Measurements from ENCODE around the gene PER1.

Gene PER1

DNA sequence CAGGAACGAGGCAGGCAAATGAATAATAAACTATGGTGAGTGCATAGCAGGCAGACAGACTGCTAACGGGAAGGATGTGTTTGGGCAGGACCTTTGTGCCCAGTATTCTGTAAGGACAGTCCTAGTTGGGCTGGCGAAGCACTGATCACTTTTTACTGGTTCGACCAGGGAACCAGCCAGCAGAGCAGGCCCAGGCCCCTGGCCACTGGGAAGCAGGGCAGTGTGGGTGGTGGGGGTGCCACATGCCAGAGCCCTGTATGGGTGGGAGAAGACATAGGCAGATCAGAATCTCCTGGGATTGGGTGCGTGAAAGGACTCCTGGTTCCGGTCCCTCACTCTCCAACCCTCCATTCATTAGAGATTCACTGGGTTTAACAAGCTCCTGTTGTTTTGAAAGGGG is 14.5 kb upstream of the PER1 start:
- no peak for DNase-seq (ENCODE audit: low read depth)

DNA sequence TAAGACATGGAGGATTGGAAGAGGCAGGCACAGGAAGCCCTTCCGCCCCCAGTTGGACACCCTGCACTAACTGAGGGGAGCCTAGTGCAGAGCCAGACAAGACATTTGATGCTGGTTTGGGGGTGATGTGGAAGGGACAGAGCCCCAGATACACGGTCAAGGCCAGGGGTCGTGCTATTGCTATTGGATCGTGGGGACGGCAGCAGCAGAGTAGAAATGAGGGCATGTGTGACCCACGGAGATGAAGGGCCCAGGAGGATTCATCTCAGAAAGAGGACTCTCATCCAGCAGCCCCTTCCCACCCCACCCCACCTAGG is 12.6 kb upstream of the PER1 start:
- DNase-seq (ENCODE audit: low read depth) = no peak

DNA sequence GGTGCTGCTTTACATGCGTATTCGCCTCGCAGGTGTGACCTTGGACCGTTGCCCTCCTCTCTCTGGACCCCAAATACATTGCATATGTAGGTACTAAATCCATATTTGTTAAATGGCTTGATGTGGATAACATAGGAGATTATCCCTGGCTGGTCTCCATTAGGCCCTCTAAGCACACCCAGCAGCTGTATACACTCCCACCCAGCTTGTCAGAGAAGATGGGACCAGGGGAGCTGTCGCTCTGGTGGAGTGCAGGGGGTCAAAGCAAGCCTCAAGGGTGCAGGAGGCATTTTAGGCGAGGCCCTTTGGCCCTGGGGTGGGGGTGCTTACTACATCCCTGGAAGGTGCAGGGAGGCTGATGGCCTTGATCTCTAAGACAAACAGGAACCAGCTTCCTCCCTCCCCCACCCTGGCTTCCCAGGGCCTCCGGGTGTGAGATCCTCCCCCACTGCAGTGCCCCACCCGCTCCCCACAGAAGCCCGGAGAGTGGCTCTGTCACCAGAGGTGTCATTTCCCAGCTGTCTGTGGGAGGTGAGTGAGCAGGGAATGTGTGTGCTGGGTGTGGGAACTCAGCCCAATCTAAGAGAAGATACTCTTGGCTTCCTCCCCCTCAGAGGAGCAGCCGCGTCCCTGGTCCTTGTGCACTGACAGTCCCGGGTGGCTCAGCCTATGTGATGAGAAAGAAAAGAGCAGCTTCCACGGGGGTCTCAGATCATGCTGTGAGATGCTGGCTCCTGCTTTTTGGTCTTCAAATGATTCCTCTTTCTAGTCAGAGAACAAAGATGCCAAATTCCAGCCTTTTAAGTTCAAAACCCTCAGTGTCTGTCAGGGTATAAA is 12.0 kb upstream of the PER1 start:
- peak; percentile 52 for DNase-seq (ENCODE audit: low read depth)

DNA sequence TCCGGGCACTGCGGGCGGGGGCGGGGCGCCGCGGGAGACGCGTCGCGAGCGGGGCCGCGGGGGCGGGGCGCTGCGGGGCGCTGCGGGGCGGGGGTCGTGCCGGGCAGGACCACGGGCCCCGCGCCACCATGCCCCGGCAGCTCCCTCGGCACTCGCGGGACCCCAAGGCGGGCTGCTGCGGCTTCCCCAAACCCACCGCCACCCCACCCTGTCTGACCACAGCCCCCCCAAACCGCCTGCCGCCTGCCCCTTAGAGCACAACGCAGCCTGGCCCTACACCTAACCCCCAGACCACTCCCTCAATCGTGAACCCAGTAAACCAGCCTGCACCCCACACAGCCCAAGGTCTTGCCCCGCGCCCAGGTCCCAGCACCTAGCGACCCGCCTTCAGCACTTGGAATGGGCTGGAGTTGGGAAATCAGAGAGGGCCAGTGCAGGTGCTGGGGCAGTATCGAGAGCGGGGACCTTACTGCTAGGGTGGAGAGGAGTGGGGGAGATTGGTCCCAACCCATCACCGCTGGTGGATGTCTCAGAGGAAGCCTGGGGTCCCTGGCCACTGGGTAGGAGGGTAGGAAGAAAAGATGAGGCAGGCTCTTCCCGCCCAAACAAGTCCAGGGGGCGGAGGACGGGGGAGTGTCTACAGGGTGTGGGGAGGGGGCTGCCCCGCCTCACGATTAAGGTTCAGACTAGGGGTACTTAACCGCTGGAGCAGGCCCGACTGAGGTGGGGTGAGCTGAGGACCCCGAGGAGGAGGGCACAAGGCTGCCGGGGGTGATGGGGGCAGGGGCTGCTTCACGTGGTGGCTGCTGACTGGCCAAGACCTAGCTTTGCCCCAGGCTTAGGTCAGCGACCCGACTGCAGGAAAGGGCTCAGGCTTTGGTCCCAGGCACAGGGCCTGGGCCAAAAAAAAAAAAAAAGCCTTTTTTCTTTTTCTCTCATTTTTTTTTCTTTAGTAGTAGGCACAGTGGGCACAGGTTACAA is 11.1 kb upstream of the PER1 start:
- DNase-seq (ENCODE audit: low read depth) = no peak

DNA sequence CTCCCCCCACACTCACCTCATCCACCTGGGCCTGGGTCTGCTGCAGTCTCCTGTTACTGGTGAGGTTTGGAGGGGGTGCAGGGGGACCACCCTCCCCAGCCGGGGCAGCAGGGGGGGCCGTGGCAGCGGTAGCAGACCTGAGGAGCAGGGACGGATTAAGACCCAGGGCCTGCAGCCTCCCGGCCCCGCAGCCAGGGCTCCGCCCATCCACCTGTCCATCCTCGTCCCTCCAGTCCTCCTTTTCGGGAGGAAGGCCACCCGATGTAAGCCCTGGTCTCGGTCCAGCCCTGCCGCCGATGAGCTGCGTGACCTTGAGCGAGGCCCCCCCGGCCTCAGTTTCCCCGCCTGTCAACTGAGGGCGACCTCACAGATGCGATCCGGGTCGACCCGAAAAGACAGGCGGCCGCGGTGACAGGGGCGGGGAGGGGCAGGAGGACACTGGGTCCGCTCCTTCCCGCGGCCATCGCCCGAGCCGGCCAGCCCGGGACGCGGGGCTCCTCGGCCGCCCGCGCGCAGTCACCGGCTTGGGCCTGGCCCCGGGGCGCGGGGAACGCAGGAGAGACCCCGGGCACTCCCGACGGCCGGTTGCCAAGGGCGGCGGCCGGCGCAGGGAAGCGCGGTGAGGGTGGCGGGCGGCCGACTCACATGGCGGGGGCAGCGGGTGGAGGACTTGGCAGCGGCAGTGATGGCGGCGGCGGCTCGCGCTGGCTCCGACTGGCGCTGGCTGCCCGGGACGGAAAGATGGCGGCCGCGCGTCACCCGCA is 10.2 kb upstream of the PER1 start, which contains the start of gene VAMP2:
TSS of gene VAMP2 (minus strand) at position 716 of the 764 bp plus-strand sequence. CDS start at position 647, 69 bp downstream.
- DNase-seq (ENCODE audit: low read depth) = peak; percentile 75

DNA sequence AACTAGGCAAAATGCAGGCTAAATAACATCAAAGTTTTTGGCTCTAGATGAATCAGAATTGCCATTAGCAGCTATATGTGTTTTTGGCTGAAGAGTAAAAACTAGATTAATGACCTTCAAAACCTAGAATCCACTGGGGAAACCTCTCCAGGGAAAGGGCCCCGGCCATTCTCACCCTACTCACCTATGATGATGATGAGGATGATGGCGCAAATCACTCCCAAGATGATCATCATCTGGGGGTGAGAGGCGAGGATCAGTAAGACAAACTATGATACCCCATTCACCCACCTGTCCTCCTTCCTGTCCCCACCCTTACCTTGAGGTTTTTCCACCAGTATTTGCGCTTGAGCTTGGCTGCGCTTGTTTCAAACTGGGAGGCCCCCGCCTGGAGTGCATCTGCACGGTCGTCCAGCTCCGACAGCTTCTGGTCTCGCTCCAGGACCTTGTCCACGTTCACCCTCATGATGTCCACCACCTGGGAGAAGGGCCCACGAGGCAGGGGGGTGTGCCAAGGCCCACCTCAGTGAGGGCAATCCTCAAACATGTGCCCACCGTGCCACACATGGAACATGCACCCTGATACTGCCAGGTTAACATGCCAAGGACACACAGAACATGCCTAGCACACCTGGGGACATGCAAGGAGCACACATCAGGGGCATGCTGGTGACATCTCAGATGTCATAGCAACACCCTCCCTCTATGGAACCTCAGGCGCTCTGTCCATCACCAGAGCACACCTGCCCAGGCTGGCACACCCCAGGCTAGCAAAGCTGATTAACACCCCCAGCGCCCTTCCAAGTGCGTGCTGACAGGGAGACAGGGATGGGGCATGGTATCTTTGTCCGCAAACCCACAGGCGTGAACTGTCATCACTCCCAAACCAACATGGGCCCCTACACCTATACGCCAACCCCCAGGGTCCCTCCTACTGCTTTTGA is 9.4 kb upstream of the PER1 start:
- no peak for DNase-seq (ENCODE audit: low read depth)

DNA sequence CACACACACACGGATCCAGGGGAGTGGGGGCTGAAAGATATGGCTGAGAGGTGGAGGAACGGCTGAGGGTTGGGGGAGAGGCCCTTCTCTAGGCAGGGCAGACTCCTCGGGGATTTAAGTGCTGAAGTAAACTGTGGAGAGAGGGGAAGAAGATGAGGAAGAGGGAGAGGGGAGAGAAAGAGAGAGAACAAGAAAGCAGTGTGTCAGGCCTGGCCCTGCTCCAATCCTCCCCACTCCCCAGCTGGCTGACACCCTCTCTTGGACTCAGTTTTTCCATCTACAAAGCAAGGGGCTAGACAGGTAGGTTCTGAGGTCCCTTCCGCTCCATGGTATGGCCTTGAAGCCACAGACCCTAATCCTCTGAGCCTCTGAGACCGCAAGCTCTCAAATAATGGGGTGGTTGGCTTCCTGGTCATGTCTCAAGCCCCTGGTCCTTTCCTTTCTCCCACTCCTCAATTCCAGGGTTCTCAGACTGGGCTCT is 8.6 kb upstream of the PER1 start:
- no peak for DNase-seq (ENCODE audit: low read depth)

DNA sequence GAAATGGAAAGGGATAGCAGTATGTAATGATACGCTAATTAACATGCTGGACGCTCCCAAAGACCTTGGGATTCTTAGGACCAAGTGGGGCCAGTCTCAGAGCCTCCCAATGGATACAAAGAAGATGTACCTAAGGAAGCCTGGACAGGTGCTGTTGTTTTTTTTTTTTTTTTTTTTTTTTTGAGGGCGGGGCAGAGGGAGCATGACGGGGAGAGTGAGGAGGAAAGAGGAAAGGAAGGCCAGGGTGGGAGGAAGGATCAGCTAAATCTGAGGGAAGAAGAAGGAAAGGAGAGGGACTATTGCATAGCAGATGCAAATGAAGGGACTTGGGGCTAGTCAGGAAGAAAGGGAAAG is 8.0 kb upstream of the PER1 start:
- DNase-seq (ENCODE audit: low read depth) = no peak

DNA sequence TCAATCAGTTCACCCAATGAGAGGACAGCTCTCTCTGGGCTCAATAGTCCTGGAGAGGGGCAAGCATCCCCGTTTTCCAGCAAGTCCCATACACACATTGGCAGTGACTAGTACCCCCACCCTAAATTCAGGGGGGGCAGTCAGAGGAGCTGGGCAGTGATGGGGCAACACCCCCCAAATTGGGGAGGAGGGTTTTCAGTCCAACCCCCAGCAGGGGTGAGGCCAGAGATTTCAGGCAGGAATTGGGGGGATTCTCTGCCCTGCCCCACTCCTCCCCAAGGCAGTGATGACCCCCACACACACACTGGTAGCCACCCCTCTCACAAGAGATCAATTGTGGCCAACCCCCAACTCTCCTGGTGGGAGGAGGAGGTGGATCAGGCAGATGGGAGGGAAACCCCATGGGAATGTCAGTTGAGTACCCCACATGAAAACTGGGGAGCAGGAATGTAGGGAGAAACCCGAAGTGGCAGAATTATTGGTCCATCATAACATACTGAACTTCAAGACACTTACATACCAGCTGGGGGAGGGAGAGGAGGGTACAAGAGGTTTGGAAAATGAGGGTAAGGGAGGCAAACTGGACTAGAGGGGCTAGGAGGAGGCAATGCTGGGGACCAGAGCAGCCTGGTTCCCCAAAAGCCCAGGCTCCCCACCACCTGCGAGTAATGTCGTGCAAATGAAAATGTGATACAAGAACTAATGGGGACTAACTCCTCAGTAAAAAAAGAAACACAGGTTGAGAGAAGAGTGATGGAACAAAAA is 7.4 kb upstream of the PER1 start:
- DNase-seq (ENCODE audit: low read depth) = no peak

DNA sequence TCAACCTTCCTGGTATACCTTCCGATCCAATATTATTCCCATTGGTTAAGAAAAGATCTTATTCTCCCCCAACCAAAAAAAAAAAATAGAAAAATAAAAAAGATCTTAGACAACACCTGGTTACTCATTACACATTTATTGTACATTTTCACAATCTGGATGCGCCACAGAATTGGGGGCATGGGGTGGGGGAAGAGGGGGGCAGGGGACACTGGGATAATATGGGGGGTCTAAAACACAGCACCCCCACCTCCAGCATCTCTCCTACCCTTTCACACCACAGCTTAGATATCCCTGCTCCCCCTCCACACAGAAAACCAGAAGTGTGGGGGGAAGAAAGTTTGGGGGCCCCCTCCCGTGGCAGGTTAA is 6.8 kb upstream of the PER1 start:
- DNase-seq (ENCODE audit: low read depth) = no peak

DNA sequence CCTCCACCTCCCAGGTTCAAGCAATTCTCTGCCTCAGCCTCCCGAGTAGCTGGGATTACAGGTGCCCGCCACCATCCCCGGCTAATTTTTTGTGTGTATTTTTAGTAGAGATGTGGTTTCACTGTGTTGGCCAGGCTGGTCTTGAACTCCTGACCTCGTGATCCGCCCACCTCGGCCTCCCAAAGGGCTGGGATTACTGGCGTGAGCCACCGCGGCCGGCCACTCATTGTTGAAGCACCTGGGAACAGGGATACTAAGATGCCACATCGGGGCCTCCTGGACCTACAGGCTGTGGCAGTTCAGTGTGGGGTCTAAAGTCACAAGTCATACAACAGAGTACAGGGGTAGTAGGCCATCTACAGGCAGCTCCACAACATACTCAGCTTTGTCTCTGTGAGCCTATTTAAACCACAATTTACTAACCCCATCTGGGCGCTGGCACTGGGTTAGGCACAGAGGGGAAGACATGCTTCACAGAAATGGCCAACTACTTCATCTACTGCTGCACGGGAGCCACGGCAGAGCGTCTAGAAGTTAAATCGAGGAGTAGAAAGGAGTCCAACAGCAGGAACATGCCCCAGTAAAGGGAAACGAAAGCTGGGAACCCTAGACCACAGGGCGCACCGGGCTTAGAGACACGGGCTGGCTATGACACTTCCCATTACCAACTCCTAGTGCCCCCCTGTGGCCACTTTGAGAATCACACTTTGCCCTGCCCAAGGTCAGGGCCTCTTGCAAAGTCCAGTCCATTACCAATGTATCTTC is 6.2 kb upstream of the PER1 start:
- peak; percentile 79 for DNase-seq (ENCODE audit: low read depth)

DNA sequence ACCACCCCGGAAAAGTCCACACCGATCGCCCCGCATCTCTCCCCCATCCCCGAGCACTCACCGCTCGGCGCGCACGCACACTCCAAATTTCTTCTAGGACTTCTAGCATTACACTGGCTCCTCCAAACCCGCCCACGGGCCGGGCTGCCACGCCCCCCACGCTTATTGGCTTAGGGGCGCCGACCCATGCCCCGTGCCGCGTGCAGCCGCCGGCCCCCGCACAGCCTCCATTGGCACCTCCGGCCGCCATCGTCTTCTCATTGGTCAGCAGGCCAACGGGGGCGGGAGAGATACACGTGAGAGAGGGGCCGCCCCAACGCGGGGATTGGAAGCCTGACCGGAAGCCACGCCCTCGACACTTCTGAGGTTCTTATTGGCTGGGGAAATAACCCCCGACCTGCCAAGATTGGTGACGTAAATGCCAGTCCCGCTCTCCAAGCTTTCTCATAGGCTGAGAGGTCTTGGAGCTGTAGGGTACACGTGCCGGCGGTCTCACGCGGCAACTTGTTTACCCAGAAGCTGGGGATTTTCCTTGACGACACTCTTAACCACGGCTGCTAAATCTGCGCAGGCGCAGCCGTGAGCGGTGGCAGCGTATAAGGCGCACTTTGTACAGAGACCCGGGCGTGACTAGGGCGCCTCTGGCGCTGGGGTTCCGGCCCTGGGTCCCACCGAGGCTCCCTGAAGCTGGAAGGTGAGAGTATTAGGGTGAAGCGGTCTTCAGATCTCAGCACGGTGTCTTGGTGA is 4.2 kb upstream of the PER1 start:
- peak; percentile 99 for DNase-seq (ENCODE audit: low read depth)

DNA sequence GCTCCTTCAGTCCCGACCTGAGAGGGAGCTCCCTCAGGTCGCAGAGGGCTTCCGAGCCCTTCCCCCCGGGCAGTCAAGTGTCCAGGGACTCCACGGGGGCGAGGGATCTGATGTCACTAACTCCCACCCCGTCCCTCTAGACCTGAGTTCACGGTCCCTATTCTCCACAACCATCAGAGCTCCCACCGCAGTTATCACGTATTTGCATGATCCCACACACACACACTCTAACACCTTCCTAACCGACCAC is 3.7 kb upstream of the PER1 start:
- DNase-seq (ENCODE audit: low read depth) = no peak

DNA sequence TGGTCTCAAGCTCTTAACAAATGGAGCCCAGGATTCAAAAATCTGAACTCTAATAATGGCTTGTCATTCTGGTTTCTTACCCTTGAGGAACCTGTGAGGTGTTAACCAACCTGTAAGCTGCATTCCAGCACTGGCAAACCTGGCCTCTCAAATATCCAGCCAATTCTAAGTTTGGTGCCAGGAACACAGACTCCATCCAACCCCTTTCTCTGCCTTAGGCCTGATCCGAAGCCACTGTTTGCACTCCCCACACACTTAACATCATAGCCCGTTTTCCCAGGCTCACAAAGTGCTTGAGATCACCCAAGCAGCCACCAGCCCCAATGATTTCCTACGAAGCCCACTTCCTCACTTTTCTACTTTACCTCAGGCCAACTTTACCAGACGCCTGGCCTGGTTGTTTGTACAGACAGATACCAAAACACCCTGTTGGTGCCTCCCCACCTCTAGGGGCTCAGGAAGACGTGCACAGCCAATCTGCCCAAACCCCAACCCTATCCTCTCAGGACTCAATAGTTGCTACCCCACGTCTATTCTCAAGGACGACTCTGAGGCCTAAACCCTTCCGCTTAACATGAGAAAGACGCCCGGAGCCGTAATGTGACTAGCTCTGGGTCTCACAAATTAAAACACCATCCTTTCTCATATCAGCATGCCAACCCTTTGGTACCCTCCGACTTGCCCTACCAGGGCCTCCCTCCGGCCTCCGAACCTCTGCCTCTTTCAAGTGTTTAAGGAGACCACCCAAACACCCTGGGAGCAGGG is 3.2 kb upstream of the PER1 start:
- no peak for DNase-seq (ENCODE audit: low read depth)

DNA sequence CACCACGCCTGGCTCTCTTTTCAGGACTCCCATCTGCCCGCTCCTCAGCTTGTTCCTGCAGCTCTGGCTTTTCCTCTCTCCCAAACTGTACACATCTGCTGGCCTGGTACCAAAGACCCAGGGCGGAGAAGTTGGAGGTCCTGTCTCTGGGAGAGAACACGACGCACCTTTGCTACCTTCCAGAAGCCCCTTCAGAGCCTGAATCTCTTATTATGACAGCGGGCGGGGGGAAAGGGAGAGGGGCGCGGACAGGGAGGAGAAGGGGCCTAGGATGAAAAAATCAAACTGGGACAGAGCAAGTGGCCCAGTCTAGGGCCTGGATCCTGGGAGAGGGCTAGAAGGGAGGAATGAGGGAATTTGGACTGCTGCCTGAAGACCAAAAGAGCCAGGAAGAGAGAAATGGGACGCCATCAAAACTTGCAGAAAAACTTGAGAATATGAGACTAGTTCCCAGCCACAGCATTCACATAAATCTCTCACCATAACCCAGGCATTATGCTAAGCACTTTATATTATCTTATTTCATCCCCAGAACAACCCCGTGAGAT is 2.5 kb upstream of the PER1 start:
- no peak for DNase-seq (ENCODE audit: low read depth)

DNA sequence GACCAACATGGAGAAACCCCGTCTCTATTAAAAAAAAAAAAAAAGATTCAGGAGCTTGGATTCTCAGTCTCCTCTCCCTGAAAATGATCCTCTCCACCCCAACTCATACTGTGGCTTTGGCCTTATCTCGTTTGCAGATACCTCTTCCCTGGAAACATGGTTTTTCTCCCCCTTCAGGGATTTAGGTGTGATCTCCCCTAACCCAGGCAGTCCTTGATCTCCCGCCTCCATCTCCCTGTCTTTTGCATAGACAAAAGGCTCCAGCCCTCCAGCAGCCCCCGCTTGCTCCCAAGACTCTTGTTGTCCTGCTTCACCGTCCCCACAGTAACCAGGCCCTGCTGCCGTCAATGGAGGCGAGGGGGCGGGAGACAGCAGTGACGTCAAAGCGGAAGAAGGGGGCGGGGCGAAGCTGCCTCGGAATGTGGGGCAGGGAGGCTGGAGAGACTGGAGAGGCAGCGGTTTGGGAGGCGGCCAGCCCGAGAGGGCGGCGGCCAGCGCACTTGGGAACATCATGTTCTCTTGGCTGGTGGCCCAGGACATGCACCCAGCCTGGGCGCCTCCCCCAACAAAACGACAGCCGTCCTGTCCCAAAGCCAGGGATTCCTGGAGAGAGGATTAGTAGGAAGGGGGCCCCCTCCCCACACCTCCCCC is 1.9 kb upstream of the PER1 start:
- peak; percentile 82 for DNase-seq (ENCODE audit: low read depth)

DNA sequence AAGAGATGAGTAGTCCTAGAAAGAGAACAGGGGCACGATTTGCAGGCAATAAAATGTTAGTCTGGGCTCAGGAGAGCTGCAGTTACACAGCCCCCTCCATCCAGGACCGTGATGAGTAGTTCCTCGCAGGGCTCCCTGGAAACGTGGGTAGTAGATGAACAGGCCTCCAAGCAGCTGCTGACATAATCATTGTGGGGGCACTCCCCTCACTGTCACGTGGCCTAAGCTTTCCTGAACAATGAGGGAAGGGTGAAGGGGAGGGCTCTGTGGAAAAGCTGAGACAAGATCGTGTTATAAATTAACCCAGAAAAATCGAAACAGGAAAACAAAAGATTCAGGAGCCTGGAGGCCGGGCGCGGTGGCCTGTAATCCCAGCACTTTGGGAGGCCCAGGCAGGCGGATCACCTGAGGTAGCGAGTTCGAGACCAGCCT is 1.3 kb upstream of the PER1 start:
- DNase-seq (ENCODE audit: low read depth) = no peak

DNA sequence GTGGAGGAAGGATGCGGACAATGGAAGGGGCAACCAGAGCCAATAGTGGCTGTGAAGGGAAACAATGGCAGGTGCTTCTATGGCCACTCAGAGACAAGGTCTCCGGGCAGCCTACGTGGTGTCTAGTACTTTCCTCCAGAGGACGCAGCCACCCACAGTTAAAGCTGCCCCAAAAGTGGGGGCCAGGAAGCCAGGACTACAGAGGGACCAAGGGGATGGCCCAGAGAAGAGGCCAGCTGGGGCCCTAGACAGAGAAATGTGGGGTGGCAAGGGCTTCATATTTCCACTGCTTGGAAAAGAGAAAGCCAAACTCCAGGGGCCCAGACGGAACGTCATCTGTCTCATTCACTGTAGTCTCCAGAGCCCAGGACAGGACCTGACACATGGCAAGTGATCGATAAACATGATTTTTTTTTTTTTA is 837 bp upstream of the PER1 start:
- DNase-seq (ENCODE audit: low read depth) = no peak
